ENCODE data around the gene SIPA1L3.
"Not testable (repeated sequence)": the region's sequence is repeated elsewhere in the genome, so short reads cannot be mapped to it uniquely, and the experiment has no call there.

SIPA1L3 gene

DNA sequence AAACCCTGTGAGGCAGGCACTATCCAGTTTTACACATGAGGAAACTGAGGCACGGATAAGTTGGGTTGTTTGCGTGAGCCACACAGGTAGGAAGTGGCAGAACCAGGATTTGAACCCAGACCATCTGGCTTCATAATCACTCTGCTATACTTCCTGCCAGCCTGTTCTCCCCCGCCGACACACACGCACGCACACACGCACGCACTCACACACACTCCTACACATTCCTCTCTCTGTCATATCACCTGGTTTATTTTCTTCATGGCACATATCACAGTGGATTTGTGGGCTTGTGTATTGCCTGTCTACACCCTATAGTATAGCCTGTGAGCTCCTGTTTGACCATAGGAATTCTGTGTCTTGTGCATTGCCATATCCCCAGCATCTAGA is 140.0 kb downstream of the SIPA1L3 start:
- no peak for DNase-seq

GRCh38 chr19:38047641-38048040 is 140.6 kb downstream of the SIPA1L3 start:
- no peak for DNase-seq

- peak; percentile 69 to 75 for DNase-seq
Observed at GRCh38 chr19:38049105-38049649, 142.2 kb downstream of the SIPA1L3 start.

DNA sequence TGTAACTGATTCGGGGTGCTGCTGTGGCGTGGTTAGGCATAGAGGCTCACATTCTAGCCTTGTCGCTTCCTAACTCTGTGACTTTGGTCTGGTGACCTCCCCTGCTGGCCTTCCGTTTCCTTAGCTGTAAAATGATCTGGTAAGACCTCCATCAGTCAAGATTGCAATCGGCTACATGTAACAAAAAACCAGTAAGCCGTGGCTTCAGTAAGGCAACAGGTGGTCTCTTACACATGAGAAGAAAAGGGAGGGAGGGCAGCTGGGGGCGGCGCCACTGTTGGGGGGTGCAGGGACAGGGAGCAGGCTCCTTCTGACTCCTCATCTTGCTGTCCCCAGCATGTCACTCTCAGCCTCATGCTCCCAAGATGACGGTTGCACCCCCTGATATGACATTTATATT is 148.0 kb downstream of the SIPA1L3 start:
- no peak for DNase-seq

GRCh38 chr19:38055655-38056521 is 148.9 kb downstream of the SIPA1L3 start:
- no peak for DNase-seq

- no peak for DNase-seq
Observed at GRCh38 chr19:38056646-38057045, 149.6 kb downstream of the SIPA1L3 start.

- DNase-seq: no peak
Observed at GRCh38 chr19:38057959-38058690, 151.1 kb downstream of the SIPA1L3 start.

DNA sequence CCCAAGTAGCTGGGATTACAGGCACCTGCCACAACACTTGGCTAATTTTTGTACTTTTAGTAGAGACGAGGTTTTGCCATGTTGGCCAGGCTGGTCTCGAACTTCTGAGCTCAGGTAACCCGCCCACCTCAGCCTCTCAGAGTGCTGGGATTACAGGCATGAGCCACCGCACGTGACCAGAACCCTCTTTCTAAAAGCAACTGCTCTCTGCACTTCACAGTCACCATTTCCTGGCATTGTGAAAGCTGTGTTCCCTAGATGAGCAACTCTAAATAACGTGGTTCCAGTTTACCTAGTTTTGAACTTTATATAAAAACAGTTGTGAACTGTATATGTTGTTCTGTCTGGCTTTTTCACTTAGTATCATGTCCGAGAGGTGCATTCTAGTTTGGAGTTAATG is 152.9 kb downstream of the SIPA1L3 start:
- DNase-seq: no peak

GRCh38 chr19:38060331-38060730 is 153.3 kb downstream of the SIPA1L3 start:
- DNase-seq: no peak

- no peak for DNase-seq
Observed at GRCh38 chr19:38061294-38061693, 154.3 kb downstream of the SIPA1L3 start.

DNA sequence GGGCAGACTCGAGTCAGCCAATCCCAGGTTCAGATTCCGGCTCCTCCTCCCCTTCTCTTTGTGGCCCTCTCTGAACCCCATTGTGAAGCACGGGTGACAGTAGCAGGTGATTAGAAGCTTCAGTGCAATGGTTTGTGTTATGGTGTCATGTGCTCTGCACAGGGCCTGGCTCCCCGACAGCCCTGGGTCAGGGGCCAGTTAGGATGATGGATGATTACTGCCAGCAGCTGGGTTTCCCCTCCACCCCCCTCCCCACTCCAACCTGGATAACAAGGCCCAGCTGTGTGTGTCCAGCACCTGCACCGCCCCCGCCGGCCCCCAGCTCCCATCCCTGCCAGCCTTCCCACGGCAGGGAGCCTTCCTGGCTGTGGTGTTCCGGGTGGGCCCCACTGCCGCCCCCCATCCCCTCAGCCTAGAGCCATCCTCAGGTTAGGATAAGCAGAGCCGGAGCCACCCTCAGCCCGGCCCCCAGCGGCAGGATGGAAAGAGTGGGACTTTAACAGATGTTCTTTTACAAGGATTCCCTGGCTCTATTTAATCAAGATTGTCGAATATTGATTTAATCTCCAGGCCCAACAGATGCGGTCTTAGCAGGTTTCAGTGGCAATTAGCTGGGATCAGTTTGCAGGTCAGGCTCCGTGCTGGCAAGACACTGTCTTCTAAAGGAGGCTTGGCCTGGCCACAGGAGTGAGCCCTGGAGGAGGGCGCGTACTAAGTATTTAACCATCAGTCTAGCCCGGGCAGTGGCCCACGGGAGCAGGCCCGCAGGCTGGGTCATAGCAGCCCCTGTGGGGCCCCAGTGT is 156.2 kb downstream of the SIPA1L3 start:
- DNase-seq: no peak

GRCh38 chr19:38063928-38064327 is 156.9 kb downstream of the SIPA1L3 start:
- DNase-seq: no peak

DNA sequence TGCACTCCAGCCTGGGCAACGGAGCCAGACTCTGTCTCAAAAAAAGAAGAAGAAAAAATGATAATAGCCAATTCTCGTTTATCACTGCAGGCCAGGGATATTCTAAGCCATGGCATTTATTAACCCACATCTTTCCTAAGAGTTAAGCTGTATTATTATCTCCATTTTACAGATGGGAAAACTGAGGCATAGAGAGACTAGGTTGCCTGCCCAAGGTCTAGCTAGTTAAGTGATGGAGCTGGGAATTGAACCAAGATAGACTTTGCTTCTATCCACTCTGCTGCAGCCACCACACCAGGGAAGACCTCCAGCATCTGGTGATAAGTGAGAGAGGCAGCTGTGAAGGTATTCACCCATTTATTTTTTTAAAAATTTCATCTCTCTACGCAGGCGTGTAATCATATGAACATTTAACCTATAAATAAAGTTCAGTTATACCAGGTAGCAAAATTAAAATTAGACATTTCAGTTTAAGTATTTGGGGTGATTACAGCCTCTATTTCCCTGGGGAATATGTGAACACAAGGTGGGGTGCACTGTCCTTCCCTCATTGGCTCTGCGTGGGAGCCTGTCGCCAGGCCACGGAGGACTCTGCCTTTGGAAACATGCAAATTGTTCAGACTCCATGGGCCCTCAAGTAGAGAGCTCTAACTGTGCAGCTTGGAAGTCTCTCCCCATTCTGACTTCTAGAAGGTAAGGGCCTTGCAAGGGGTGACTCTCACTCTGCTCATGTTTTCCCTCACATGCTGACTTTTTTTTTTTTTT is 157.8 kb downstream of the SIPA1L3 start:
- no peak for DNase-seq

DNA sequence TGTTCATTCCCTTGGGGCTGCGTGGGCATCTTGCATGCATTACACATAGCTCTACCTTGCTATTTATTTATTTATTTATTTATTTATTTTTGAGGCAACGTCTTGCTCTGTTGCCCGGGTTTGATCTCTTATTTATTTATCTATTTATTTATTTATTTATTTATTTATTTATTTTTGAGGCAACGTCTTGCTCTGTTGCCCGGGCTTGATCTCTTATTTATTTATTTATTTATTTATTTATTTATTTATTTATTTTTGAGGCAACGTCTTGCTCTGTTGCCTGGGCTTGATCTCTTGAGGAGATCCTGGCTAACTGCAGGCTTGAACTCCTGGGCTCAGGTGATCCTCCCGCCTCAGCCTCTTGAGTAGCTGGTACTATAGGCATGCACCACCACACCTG is 158.8 kb downstream of the SIPA1L3 start:
- DNase-seq: not testable (repeated sequence)

DNA sequence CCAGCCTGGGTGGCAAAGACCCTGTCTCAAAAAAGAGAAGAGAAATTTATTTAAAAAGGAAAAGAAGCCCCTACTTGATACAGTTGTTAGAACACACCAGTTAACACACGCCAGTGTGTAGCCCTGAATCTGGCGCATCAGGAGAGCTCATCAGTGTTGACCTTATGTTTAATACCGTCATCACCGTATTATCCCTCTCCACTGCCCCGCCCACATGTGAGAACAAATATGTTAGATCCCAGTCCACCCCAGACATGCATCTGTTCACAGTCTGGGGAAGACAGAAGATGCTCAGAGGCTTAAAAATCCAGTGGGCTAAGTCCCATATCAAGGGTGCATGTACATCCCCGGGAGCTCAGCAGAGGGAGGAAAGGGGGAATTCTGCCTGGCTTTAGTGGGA is 161.8 kb downstream of the SIPA1L3 start:
- DNase-seq: no peak

GRCh38 chr19:38070573-38070972 is 163.6 kb downstream of the SIPA1L3 start:
- no peak for DNase-seq

DNA sequence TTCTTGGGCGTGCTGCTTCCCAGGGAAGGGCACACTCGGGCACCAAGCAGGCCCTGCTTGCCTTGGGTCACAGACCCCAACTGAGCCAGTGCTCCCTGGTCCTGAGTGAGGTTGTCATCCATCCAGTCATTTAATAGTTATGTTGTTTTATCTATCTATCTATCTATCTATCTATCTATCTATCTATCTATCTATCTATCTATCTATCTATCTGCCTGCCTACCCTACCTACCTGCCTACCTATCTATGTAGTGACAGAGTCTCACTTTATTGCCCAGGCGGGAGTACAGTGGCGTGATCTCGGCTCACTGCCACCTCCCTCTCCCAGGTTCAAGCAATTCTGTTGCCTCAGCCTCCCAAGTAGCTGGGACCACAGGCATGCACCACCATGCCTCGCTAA is 164.0 kb downstream of the SIPA1L3 start:
- not testable (repeated sequence) for DNase-seq

- DNase-seq: no peak
Observed at GRCh38 chr19:38071647-38072046, 164.6 kb downstream of the SIPA1L3 start.

DNA sequence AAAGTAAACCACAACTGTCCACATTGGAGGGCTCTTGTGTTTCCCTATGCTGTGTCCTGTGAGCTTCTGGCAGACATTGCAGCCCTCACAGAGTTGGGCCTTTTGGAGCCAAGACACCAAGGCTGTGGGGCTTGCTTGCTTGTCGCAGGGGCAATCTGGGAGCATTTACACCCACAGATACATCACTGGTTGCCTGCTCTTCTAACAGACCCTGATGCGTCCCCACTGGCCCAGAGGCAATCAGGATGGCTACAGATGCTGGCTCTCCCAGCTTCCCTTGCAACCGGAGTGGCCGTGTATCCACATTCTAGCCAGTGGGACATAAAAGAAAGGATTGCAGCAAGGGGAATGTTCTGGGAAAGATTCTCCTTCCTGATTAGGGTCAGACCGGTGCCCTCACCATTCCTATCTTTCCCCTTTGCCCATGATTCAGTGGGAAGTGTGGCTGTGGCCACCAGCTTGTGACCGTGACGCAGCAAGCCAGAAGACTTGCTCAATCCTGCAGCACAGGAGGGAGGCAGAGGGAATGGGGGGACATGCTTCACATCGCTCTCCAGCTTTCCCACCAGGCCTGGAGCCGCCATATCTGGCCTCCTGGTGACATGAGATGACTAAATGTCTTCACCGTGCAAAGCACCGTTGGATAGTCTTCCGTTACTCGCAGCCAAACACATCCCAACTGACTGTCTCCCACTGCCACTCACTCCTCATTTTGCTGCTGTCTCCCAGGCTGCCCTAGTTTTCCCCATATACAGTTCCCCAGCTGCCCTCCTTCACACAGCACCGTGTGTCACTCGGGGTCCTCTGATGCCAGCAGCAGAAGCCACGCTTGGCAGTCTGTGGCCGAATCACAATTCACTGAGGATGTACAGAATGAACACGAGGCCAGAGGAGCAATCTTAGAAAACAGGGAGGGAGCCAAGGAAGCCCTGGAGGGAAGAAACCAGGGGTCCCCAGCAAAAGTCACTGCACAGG is 166.1 kb downstream of the SIPA1L3 start:
- peak; percentile 12 to 61 for DNase-seq

DNA sequence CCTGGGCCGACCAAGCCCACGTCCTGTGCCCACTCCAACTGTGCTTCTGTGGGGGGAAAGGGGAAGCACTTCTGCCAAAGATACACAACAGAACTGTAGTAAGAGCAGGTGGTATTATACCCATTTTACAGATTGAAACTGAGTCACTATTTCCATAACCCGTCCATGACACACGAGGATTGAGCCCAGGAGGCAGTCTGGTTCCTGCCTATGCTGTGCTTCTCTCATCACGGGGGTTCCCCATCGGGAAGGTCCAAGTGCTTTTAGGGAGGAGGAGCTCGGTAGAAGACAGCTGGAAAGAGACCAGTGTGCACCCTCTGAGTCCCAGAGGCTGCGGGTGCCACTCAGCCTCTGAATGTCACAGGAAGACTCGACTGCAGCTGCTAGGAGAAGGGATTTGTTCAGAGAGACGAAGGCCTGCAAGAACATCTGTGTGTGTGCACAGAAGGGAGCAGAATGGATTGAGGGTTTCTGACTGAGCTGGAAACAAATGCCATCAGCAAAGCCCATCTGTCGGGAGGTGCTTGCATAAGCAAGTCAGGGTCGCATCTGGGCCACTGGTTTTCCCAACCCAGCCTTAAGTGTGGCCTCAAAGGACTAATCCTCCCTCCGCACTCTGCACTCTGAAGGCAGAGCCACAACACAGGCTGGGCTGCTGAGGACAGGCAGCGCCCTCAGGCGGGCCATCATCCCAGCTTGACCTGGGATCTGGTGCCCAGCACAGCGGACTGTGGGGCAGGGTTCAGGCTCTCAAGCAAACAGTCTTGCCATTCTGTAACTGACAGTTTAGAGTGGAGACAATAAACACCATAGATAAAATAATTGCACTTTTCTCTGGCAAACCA is 167.1 kb downstream of the SIPA1L3 start:
- DNase-seq: no peak

All from inflammatory macrophage treated with lipopolysaccharide for 1 hour (primary cell).